Astrocyte of the spinal cord (primary cell): ENCODE data around the gene KCNN4.

Experiments used
- DNase-seq: peaks from one replicate; pipeline ENCODE4 v3.0.0; 2011; ENCODE audit warnings: low read depth, low spot score
- H3K4me3 ChIP-seq: 2 replicates; pipeline ENCODE4 v1.5.1; 2011; ENCODE audit warnings: low read depth, mild to moderate bottlenecking, low read length, moderate library complexity
- in situ Hi-C: cut with HindIII; loops from 2 replicates; pipeline ENCODE4 v1.10.0; 2017; ENCODE audit warnings: low sequenced_read_pairs
- TF ChIP-seq, protein P1 (sequence below): IDR thresholded peaks from 2 replicates; pipeline ENCODE4 v1.5.1; 2012; ENCODE audit warnings: low read depth, mild to moderate bottlenecking, low read length, inconsistent platforms

Gene KCNN4

DNA sequence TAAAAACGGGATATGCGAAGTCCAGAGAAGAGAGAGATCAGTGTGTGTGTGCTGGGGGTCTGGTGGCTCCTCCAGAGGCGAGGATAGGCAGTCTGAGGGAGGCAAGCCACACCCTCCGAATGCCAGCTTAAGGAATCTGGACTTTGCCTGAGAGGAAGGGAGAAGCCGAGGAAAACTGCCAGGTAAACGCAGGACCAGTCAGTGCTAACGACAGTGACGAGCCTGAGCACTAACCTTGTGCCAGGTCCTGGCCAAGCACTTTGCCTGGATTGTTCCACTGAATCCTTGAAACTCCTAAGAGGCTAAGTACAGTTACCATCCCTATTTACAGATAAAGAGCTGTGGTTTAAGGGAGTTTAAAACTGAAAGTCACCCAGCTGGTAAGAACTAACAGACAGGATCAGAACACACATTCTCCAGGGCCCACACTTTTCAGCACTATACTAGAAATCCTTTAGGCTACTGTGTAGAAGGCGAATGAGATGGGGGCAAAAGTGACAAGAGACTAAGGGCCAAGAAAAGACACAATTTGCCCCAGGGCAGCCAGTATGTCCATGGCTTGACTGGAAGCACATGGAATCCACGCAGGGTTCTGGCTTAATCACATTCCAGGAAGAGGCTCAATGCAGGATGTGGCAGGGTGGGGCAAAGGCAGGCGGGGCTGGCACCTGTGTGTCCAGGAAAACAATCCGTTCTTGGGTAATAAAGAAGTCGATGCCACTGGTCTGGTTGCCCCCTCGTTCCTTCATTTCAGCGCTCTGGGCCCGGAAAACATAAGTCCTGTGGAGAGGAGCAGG, 41.1 kb downstream of the KCNN4 start:
- TF ChIP-seq, protein P1, sequence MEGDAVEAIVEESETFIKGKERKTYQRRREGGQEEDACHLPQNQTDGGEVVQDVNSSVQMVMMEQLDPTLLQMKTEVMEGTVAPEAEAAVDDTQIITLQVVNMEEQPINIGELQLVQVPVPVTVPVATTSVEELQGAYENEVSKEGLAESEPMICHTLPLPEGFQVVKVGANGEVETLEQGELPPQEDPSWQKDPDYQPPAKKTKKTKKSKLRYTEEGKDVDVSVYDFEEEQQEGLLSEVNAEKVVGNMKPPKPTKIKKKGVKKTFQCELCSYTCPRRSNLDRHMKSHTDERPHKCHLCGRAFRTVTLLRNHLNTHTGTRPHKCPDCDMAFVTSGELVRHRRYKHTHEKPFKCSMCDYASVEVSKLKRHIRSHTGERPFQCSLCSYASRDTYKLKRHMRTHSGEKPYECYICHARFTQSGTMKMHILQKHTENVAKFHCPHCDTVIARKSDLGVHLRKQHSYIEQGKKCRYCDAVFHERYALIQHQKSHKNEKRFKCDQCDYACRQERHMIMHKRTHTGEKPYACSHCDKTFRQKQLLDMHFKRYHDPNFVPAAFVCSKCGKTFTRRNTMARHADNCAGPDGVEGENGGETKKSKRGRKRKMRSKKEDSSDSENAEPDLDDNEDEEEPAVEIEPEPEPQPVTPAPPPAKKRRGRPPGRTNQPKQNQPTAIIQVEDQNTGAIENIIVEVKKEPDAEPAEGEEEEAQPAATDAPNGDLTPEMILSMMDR, result no peak
- DNase-seq, result no peak
- no peak overlapping the region for H3K4me3 ChIP-seq
- in situ Hi-C loops, result no loop called here

DNA sequence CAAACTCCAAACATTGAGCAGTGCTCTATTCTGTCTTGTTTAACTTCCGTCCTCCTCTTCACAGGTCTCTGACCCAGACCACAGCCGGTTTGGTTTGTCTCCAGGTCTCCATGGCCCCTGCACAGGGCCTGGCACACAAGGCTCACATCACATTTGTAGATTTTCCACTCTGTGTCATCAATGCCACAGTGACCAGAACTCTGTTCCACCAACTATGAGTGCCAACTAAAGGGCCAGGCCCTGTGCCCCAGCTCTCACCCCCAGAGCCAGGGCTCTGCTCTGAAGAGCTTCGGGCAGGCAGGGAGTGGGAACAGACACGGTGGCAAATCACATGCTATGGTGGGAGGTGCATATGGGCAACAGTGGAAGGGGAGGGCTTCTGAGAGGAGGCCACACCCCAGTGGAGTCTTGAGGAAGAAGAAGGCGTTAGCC, 42.0 kb downstream of the KCNN4 start:
- H3K4me3 ChIP-seq, result no peak overlapping the region
- TF ChIP-seq, protein P1, result no peak
- in situ Hi-C loops, result no loop called here
- DNase-seq, result no peak

DNA sequence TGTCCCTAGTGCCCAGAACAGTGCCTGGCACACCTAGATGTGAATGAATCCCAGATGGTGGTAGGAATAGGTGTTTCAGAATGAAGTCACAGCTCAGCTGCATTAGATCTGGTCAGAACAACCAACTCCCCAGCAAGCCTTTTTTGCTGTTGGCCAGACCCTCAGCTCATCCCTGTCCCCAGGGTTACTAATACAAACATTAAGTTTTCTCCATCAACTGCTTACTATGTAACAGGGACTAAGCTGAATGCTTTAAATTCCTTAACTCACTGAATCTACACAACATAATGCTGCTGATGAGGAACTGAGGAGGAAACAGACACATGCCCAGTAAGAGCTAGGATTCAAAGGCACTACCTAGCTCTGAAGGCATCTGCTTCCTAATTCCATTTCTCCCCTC, 44.8 kb downstream of the KCNN4 start:
- in situ Hi-C loops, result no loop called here
- H3K4me3 ChIP-seq, result no peak overlapping the region
- DNase-seq, result peak; percentile 45
- TF ChIP-seq, protein P1, result no peak

DNA sequence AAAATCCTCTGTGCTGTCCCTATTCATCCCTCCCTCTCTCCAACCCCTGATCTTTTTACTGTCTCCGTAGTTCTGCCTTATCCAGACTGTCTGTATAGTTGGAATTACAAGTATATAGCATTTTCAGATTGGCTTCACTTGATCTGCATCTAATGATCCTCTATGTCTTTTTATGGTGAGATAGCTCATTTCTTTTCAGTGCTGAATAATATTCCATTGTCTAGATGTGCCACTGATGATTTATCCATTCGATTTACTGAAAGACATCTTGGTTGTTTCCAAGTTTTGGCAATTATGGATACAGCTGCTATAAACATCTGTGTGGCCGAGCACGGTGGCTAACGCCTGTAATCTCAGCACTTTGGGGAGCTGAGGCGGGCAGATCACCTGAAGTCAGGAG, 45.8 kb downstream of the KCNN4 start:
- DNase-seq, result no peak
- TF ChIP-seq, protein P1, result no peak
- H3K4me3 ChIP-seq, result no peak overlapping the region
- in situ Hi-C loops, result no loop called here

DNA sequence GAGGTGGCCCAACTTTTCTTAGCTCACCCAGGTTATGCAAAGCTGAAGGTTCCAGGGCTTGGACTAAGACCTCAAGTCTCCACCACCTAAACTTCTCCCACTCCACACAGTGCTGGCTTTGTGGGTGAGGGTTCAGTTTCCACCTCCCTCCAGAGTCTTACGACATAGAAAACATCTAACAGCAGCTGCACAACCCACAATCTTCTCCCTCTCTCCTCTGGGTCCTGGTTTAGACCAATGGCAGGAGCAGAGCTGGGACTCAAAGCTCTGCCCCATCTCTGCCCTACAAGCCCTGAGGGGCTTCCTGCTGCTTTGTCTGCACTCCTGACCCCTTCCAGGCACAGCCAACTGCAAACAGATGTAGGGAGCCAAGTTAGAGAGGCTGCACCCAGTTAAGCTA, 48.9 kb downstream of the KCNN4 start:
- in situ Hi-C loops, result no loop called here
- H3K4me3 ChIP-seq, result no peak overlapping the region
- DNase-seq, result peak; percentile 78
- TF ChIP-seq, protein P1, result no peak

DNA sequence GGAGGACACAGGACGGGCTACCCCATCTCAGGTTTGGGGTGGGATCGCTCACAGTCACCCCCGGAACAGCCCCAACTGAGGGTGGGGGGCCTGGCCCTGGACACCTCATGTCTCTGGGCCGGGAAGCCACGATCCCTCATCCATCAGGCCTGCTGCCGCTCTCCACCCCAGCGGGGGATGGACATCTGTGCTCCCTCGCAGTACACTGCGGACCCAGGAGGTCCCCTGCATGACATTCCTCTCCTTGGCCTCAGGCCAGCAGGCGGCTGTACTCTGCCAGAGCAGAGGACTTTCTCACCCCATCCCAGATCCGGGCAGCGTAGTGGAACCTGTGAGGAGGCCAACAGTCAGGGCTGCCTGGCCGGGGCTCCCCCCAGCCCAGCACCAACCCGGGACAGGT, 49.4 kb downstream of the KCNN4 start:
- in situ Hi-C loops, result no loop called here
- DNase-seq, result peak; percentile 27
- no peak overlapping the region for H3K4me3 ChIP-seq
- TF ChIP-seq, protein P1, result no peak
